ENCODE results near the gene GTF2F2. TPM values are rescaled to one million over a fixed set of nuclear protein-coding genes. Genes with fewer than 3 reads are reported as not detected.

The GTF2F2 gene
- total RNA-seq, 4 donors from 2014 or later, result 11.5 to 16.9 (median 13.3) TPM

GRCh38 chr13:45101327-45102018 is 18.8 kb upstream of the GTF2F2 start:
- intact Hi-C loops (cut with DNase I; ENCODE audit: low total_unique reads) (no loop called here), in situ Hi-C loops (cut with MboI; ENCODE audit: low sequenced_read_pairs in 4 of 4) (no loop called here)
- no peaks in the 10 kb centered on the region for H3K27me3 ChIP-seq
- no peak overlapping the region for H3K4me3 ChIP-seq
- no peak for DNase-seq
- H3K9me3 ChIP-seq, result no peaks in the 10 kb centered on the region
- no peaks in the 10 kb centered on the region for H3K36me3 ChIP-seq
- ATAC-seq, result no peak
- H3K4me1 ChIP-seq, result no peaks in the 10 kb centered on the region
- no peak for TF ChIP-seq CTCF (IDR thresholded peaks at IDR 0.05 in 4 of 5, conservative IDR thresholded peaks at IDR 0.05 in 1 of 5)
- TF ChIP-seq POLR2A (IDR thresholded peaks at IDR 0.05), result no peak
- no peak overlapping the region for H3K27ac ChIP-seq

GRCh38 chr13:45102136-45102507 is 18.2 kb upstream of the GTF2F2 start:
- DNase-seq (no peak), ATAC-seq (no peak)
- Histone ChIP-seq H3K4me3 (no peak overlapping the region), H3K36me3 (no peaks in the 10 kb centered on the region), H3K27me3 (no peaks in the 10 kb centered on the region), H3K27ac (no peak overlapping the region), H3K9me3 (no peaks in the 10 kb centered on the region), H3K4me1 (no peaks in the 10 kb centered on the region)
- intact Hi-C loops (cut with DNase I; ENCODE audit: low total_unique reads) (no loop called here), in situ Hi-C loops (cut with MboI; ENCODE audit: low sequenced_read_pairs in 4 of 4) (no loop called here)
- TF ChIP-seq CTCF (IDR thresholded peaks at IDR 0.05 in 4 of 5, conservative IDR thresholded peaks at IDR 0.05 in 1 of 5) (no peak), POLR2A (IDR thresholded peaks at IDR 0.05) (no peak)

GRCh38 chr13:45103449-45103848 is 16.9 kb upstream of the GTF2F2 start:
- Histone ChIP-seq H3K4me3 (no peak overlapping the region), H3K36me3 (no peaks in the 10 kb centered on the region), H3K27ac (no peak overlapping the region), H3K9me3 (no peaks in the 10 kb centered on the region), H3K27me3 (no peaks in the 10 kb centered on the region), H3K4me1 (no peaks in the 10 kb centered on the region)
- no peak for ATAC-seq
- TF ChIP-seq POLR2A (IDR thresholded peaks at IDR 0.05) (no peak), CTCF (IDR thresholded peaks at IDR 0.05 in 4 of 5, conservative IDR thresholded peaks at IDR 0.05 in 1 of 5) (no peak)
- in situ Hi-C loops (cut with MboI; ENCODE audit: low sequenced_read_pairs in 4 of 4), result no loop called here
- DNase-seq, result no peak
- intact Hi-C loops (cut with DNase I; ENCODE audit: low total_unique reads), result no loop called here

- Histone ChIP-seq H3K36me3 (no peaks in the 10 kb centered on the region), H3K4me3 (no peak overlapping the region), H3K4me1 (no peaks in the 10 kb centered on the region), H3K9me3 (no peaks in the 10 kb centered on the region), H3K27me3 (no peaks in the 10 kb centered on the region), H3K27ac (no peak overlapping the region)
- ATAC-seq, result no peak
- TF ChIP-seq POLR2A (IDR thresholded peaks at IDR 0.05) (no peak), CTCF (IDR thresholded peaks at IDR 0.05 in 4 of 5, conservative IDR thresholded peaks at IDR 0.05 in 1 of 5) (no peak)
- in situ Hi-C loops (cut with MboI; ENCODE audit: low sequenced_read_pairs in 4 of 4) (no loop called here), intact Hi-C loops (cut with DNase I; ENCODE audit: low total_unique reads) (no loop called here)
- no peak for DNase-seq
These were observed 16.0 kb upstream of the GTF2F2 start for GRCh38 chr13:45104261-45104660.

GRCh38 chr13:45105895-45106294 is 14.4 kb upstream of the GTF2F2 start:
- in situ Hi-C loops (cut with MboI; ENCODE audit: low sequenced_read_pairs in 4 of 4), result no loop called here
- TF ChIP-seq POLR2A (IDR thresholded peaks at IDR 0.05), result no peak
- no peak for TF ChIP-seq CTCF (IDR thresholded peaks at IDR 0.05 in 4 of 5, conservative IDR thresholded peaks at IDR 0.05 in 1 of 5)
- intact Hi-C loops (cut with DNase I; ENCODE audit: low total_unique reads), result no loop called here
- Histone ChIP-seq H3K36me3 (no peaks in the 10 kb centered on the region), H3K4me3 (no peak overlapping the region), H3K9me3 (no peaks in the 10 kb centered on the region), H3K4me1 (no peaks in the 10 kb centered on the region), H3K27me3 (no peaks in the 10 kb centered on the region), H3K27ac (no peak overlapping the region)
- ATAC-seq (no peak), DNase-seq (no peak)
